Measurements from ENCODE around the gene GIGYF2.
"Not testable (repeated sequence)": the region's sequence is repeated elsewhere in the genome, so short reads cannot be mapped to it uniquely, and the experiment has no call there.

Gene GIGYF2

GRCh38 chr2:232697059-232697806 lies at the start of gene GIGYF2:
Gene GIGYF2 (plus strand): TSS chr2:232697331. CDS start chr2:232735198, 37,867 bp downstream.
- FAIRE-seq: no peak

DNA sequence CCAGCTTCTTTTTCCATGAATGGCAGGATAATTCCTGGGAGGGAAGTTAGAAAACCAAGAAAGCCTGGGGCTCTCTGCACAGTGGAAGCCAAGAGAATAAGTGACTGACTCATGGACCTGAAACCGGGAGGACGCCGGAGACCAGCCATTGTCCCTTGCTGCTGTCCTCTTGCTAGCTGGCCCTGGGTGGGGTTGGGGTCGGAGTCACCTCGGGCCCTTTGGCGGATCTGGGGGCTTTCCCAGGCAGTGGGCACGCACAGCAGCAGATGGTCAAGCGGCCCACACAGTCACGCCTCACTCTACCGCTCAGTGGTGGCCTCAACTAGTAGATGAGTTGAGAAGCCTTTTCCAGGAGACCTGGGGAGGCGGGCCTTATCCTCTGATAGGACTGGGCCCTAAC lies 48.1 kb upstream of the GIGYF2 start:
- no peak for FAIRE-seq

DNA sequence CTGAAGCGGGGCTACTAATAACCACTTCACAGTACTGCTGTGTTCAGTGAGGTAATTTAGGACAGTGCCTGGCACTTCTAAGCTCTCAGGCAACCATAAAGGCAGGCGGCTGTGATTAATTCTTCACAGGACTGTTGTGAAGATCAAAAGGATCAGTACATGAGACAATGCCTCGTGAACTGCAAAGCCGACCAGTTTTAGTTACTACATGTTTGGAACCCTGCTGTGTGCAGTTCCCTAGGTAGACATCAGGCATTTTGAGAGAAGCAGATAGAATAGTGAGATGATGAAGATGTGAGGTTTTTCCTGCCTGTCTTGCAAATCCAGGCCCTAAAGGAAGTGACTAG lies 44.7 kb upstream of the GIGYF2 start:
- FAIRE-seq: no peak

GRCh38 chr2:232653441-232653840 lies 43.7 kb upstream of the GIGYF2 start:
- FAIRE-seq: no peak

DNA sequence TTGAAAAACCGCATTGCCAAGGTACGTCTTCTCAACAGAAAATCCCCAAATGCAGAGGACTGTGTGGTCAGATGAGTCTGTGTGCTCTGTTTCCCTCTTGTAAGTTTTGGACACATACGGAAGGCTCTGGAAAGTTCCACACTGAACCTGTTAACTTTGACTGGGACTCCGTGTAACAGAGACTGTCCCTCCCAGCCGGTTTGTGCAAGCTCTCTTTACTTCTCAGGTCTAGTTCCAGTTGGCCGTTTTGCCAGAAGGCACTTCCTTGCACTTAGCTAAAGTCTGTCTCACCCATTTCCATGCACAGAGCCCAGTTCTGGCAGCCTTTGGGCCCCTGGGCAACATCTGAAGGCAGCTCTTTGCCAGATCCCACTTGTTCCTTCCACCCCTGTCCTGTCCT lies 41.7 kb upstream of the GIGYF2 start:
- no peak for FAIRE-seq

DNA sequence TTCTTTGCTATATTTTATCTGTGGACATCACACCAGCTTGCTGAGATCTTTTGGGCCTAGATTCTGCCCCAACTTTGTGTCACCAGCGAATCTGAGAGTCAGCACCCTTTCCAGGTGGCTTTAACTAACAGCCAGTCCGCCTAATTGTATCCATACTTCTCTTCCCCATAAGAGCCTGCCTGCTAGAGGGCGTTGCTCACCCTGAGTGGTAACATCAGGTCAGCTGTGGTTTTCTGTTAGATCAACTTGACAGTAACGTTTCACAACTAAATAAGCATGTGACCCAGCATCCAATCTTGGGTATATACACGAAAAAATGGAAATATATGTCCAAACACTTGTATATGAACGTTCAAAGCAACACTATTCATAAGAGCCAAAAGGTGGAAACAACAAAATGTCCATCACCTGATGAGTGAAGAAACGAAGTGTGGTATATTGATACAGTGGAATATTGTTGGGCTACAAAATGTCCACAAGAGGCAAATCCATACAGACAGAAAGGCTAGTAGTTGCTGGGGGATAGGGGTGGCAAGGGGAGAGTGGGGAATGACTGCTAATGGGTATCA lies 38.8 kb upstream of the GIGYF2 start:
- FAIRE-seq: no peak

DNA sequence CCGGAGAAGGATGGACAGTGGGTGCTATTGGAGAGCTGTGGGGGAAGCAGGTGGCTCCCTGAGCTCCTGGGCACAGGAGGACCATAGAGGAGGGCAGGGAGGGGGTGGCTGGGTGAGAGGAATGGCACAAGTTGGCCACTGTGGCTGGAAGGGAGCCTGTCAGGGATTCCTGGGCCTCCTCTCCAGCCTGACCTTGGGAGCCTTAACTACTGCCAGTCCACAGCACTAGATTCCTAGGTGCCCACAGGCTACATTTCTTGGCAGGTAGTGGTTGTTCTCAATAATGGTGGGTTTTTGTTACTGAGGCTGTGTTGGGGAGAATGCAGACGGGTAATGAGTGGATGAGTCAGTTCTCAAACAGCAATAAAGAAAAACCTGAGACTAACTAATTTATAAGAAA lies 37.8 kb upstream of the GIGYF2 start:
- FAIRE-seq: no peak

DNA sequence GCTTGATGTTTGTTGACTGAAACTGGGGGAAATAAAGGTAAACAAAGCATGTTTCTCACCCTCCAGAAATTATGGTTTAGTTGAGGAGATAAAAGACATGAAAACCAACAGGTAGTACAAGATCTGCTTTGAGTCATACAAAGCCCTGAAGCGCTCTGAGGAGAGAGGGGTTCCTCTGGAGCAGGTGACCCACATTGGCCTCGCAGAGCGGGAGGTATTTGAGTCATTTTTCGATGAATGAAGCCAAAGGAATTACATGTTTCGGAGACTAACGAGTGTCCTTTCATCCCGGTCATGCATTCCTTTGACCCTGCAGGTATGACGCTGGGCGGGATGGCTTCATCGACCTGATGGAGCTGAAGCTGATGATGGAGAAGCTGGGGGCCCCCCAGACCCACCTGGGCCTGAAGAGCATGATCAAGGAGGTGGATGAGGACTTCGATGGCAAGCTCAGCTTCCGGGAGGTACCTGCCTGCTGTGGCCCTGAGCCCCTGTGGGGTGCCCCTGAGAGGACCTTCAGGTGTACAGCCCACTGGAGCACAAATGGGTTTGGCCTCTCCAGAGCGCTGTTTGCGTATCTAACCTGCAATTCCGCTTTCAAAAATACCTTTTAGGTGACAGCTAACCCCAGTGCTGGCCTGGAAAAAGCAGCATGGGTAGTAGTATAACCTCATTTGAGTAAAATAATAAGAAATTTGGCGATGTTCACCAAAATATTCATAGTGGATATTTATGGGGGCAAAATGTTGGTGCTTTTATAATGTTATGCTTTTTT lies 34.5 kb upstream of the GIGYF2 start:
- no peak for FAIRE-seq

DNA sequence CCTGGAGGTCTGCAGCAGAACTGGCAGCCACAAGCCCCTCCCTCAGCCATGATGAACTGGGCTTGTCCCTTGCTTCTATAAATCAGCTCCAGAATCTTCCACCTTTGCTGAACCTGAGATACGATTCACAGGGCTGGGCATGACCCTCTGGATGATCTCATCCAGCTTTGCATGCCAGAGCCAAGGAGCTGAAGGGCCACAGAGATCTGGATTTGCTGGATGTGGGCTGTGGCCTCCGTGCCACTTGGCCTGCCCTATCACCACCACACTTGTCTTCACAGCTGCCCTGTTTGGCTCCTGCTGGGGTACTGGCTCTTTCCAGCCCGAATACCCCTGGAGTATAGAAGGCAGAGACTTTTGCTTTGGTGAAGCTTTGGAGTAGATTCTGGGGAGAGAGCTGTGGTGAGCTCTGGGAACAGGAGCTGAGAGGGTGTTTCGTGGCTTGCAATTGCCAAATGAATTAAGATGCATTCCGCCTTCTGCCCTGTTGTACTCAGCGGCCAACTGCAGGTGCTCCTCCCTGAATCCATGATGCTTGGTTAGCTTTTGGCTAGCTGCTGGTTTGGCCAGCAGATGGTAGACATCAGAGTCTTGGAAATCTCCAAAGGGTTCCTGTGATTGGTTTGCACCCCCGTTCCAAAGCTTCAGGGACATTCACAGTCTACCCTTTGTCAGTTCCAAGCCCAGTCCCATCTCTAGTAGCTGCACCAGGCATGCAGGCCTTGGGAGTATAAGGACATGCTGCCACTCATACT lies 30.9 kb upstream of the GIGYF2 start:
- no peak for FAIRE-seq

DNA sequence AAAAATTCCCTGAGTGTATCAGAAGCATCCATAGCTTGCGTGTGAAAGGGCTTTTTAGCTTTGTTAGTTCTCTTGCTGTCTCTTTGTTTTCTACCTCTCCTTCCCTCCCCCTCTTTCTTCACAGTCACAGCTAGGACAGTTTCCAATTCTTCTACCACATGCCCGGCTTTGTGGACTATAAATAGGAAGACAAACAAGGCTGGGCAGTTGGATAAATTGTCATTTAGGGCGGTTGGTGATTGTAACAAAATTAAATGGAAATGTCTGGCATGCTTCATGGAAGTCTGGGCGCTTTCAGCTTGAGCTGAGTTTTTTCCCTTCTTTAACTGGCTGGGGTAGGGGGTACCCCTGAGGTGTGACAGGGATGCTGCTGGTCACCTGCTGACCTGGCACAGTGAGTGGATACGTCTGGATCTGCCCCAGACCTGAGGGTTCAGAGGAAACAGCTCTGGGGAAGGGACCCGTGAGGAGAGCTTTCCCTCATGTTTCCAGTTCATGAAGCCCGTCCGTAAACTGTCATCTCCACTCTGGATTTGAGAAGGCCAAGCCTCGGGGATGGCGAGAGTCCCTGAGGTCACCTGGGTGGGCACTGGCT lies 29.0 kb upstream of the GIGYF2 start:
- FAIRE-seq: no peak

- FAIRE-seq: no peak
Observed at GRCh38 chr2:232668805-232669444, 28.2 kb upstream of the GIGYF2 start.

DNA sequence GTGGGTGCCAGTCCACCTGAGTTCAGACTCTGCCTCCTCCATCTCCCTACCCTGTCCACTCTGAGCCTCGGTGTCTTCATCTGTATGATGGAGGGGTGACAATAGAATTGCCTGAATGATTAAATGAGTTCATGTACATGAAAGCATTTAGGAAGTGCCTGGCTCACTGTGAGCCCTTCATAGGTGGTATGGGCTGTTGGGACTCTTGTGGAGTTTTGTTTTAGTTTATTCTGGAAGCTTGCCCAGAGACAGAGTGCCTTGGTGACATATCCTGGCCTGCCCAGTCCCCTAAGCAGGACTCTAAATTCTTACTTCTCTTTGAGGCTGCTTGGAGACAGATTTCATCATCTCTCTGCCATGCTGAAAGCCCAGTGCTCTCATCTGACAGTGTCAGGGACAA lies 24.5 kb upstream of the GIGYF2 start:
- FAIRE-seq: no peak

DNA sequence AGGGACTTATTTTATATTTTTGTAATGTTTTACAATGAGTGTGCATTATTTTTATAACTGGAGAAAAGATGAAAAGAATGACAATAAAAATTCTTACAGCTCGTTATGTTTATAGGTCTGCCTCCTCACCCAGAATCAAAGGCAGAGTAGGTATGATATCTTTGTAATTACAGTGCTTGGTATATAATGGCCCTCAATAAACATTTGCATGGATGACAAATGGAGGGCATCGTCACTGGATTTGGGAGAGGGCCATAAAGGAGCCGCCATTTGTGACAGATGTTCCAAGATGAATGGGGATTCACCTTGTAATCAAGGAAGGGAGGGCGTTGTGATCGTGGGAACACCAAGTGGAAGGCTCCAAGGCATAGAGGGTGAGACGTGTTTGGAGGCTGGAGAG lies 22.6 kb upstream of the GIGYF2 start:
- no peak for FAIRE-seq

GRCh38 chr2:232675381-232675780 lies 21.8 kb upstream of the GIGYF2 start:
- no peak for FAIRE-seq

DNA sequence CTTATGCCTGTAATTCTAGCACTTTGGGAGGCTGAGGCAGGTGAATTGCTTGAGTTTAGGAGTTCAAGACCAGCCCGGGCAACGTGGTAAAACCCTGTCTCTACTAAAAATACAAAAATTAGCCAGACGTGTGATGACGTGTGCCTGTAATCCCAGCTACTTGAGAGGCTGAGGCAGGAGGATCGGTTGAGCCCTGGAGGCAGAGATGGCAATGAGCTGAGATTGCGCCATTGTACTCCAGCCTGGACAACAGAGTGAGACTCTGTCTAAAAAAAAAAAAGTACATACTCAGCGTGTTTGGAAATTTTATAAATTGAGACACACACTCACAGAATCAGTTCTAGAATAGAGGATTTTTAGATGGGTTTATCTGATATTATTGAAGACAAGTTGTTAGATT lies 17.1 kb upstream of the GIGYF2 start:
- FAIRE-seq: no peak

GRCh38 chr2:232681527-232681926 lies 15.6 kb upstream of the GIGYF2 start:
- FAIRE-seq: no peak

- FAIRE-seq: no peak
Observed at GRCh38 chr2:232683368-232683767, 13.8 kb upstream of the GIGYF2 start.

GRCh38 chr2:232685391-232685790 lies 11.7 kb upstream of the GIGYF2 start:
- not testable (repeated sequence) for FAIRE-seq

GRCh38 chr2:232687382-232688160 lies 9.6 kb upstream of the GIGYF2 start:
- no peak for FAIRE-seq

GRCh38 chr2:232688201-232688600 lies 8.9 kb upstream of the GIGYF2 start:
- no peak for FAIRE-seq

DNA sequence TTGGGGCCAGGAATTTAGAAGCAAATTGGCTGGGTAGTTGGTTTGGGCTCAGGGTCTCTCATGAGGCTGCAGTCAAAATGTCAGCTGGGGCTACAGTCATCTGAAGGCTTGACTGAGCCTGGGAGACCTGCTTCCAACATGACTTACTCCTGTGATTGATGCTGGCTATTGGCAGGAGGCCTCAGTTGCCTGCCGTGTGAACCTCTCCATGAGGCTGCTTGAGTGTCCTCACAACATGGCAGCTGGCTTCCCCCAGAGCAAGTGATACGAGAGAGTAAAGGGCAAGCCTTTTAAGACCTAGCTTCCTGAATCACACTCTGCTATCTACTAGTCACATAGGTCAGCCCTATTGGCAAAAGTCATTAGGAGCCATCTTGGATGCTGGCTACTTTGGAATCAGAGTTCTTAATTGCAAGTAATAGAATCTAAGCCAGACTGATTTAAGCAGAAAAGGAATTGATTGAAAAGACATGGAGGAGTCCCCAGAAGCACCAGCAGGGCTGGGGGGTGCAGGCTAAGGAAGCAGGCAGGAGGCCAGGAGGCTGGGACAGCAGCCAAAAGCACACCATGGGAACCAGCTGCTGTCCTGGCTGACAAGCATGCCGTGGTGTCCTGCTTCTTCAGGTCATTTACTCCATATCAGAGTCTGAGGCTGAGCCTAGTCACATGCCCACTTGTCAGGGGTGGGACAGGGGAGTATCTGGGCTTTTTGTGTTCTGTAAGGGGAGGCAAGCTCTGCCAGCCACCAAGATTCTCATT lies 7.8 kb upstream of the GIGYF2 start:
- peak; percentile 36 for FAIRE-seq

All from islet of Langerhans (tissue), 1 donor.